HL-60/S4 (cell line): ENCODE results near the gene PDE4B.
"Not testable (repeated sequence)": the region's sequence is repeated elsewhere in the genome, so short reads cannot be mapped to it uniquely, and the experiment has no call there.

ENCODE experiments used
- in situ Hi-C: fragments of 300-500 bp; cut with MboI; formaldehyde crosslinking; loops from 2 replicates; pipeline ENCODE4 v1.14.3; 2022; ENCODE audit warnings: low sequenced_read_pairs

PDE4B gene

DNA sequence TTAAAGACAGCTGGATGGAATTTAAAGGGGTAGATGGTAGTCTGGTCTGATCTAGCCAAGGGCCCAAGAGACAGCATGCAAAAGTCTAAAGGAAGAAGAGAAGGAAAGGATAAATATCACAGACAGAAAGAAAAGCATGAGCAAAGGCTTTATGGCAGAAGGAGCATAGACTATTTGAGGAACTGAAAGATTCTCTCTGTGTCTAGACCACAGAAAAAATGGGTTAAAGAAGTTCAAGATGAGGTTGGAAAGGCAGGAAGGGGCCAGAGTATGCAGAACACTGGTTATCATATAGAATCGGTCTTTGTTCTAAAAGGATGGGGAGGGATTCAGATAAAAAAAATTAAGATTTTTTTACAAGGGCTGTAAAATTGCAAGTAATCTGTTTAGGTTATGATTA is 604.5 kb downstream of the PDE4B start:
- in situ Hi-C loops: no loop called here

- in situ Hi-C loops: no loop called here
Measured at GRCh38 chr1:66399888-66400529, 607.3 kb downstream of the PDE4B start.

- in situ Hi-C loops: no loop called here
Measured at GRCh38 chr1:66400660-66401059, 608.0 kb downstream of the PDE4B start.

GRCh38 chr1:66401244-66401643 is 608.5 kb downstream of the PDE4B start:
- in situ Hi-C loops: no loop called here

DNA sequence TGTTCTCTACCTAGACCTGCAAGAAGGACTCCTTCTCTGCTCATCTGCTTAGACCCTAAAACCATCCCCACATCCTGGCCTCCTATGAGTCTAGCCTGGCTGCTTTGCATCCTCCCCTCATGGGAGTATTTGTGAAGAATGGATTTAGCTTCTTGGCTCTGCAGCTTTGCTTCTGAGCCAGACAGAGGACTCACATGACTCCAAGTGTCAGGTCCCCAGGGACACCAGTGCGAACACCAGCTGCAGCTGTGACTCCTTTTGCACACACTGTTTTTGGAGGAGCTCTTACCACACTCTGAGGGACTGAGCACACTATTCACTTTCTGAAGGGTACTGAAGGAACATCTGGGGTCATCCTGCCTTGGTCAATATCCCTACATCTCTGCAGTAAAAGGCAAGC is 609.5 kb downstream of the PDE4B start:
- in situ Hi-C loops: no loop called here

DNA sequence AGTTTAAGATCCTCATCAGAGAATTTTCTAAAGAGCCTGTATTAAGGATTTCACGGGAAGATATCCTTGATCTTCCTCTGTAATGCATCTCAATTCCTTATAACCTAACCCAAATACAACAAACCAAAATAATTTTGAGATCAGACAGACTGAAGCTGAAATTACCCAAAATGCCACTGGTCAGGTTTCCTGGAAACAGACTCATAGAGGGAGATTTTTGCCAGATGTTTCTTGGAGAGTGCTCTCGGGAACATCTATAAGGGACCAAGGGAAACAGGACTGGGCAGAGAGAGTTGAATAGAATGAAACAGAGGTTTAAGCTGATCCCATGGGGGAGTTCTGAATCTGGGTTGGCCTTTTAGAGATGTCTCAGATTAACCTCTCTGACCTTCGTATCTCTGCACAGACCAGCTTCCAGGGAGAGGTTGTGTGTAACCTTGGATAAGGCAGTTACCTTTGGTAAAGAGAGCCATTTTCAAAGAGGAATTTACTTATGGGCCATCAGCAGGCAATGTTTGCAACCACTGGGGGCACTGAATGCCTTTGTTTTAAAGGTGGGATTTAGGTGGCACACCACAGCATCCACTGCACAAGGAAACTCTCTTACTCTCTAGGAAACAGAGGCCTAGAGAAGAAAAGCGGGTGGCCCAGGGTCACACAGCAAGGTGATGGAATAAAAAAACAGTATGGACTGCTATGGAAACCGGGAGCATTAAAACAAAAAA is 610.5 kb downstream of the PDE4B start:
- in situ Hi-C loops: no loop called here

- in situ Hi-C loops: no loop called here
Measured at GRCh38 chr1:66405061-66405460, 612.4 kb downstream of the PDE4B start.

DNA sequence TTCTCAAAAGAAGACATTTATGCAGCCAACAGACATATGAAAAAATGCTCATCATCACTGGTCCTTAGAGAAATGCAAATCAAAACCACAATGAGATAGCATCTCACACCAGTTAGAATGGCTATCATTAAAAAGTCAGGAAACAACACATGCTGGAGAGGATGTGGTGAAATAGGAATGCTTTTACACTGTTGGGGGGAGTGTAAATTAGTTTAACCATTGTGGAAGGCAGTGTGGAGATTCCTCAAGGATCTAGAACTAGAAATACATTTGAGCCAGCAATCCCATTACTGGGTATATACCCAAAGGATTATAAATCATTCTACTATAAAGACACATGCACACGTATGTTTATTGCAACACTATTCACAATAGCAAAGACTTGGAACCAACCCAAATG is 618.8 kb downstream of the PDE4B start:
- in situ Hi-C loops: not testable (repeated sequence)

- in situ Hi-C loops: no loop called here
Measured at GRCh38 chr1:66412704-66413103, 620.0 kb downstream of the PDE4B start.

GRCh38 chr1:66413136-66413837 is 620.6 kb downstream of the PDE4B start:
- in situ Hi-C loops: no loop called here

DNA sequence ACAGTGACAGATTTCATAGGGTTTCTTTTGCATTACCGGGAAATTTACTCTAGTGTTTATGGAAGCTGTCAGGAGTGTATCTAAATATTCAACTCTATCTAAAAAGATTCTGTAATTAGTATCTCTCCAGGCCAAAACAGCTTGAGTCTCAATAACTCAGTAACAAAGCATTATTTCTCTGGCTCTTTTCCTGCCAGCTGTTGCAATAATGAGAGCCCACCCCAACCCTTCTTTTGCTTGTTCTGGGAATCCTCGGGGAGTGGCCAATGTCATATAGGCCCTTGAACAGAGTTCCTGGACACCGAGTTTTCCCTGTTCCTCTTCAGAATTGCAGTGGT is 621.1 kb downstream of the PDE4B start:
- in situ Hi-C loops: no loop called here

GRCh38 chr1:66415281-66415680 is 622.6 kb downstream of the PDE4B start:
- in situ Hi-C loops: no loop called here

DNA sequence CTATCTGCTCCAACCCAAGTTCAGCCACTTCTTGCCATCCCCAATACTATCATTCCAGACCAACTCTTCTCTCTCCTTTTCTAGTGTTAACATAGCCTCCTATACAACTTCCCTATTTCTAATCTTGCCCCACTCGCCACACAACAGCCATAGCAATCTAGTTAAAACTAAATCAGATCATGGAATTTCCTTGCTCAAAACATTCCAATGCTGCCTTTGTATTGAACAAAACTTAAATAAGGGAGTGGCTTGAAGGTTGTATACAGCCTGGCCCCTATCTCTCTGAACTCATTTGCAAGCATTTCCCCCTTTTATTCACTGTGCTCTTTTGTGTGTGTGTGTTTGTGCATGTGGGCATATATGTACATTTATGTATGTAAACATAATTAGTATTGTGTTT is 623.2 kb downstream of the PDE4B start:
- in situ Hi-C loops: no loop called here

- in situ Hi-C loops: no loop called here
Measured at GRCh38 chr1:66416295-66416694, 623.6 kb downstream of the PDE4B start.

DNA sequence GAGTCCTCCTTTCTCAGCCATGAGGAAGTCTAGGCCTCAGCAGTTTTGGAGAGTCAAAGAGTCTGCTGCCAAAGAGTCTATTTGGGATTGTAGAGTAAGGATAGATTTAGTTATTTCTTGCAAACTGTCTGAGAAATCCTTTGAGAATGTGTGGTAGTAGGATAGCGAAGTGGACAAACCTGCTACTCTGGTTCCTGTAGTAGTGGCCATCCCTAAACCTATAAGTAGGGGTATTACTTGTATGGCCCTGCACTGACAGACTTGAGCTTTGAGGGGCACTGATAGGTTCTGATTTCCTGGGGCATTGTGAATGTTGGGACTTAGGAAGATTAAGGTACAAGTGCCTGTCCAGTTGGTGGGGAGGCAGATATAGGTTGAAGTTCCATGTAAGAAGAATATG is 625.3 kb downstream of the PDE4B start:
- in situ Hi-C loops: no loop called here

DNA sequence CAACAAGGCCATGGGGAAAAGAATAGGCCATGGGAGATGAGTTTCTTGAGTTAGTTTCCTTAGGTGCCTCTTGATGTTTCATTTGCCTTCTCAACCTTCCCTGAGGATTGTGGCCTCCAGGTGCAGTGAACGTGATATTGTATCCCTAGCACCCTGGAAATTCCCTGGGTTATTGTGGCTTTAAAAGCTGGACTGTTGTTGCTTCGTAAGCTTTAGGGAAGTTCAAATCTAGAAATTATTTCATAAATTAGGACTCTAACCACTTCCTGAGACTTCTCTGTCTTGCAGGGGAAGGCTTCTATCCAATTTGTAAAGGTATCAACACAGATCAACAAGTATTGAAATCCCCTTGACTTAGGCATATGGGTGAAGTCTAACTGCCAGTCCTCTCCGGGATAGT is 627.5 kb downstream of the PDE4B start:
- in situ Hi-C loops: not testable (repeated sequence)

DNA sequence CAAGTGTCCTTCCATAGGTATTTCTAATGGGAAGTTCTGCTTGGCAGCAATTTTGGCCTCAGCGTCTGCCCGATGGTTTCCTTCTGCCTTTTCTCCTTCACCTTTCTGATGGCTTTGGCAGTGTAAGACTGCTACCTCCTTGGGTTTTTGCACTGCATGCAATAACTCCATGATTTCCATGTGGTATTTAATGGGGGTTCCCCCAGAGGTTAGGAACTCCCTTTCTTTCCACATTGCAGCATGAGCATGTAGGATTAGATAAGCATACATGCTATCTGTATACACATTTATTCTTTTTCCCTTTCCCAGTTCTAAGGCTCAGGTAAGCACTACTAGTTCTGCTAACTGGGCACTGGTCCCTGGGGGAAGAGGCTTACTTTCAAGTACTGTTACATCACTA is 628.2 kb downstream of the PDE4B start:
- in situ Hi-C loops: not testable (repeated sequence)

DNA sequence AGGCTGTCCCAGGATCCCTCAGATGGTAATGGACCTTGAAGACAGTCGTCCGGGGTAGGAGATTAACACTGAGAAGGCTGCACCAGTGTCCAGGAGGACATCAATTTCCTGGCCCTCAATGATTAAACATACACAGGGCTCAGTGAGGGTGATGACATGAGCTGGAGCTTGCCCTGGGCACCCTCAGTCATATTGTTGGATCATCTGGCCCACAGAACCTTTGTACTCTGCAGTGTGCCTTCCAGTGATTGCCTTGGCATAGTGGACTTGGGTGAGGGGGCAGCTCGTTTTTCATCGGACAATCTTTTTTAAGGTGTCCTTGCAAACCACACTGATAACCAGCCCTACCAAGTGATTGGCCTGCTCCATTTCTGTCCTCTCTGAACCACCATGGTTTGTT is 630.1 kb downstream of the PDE4B start:
- in situ Hi-C loops: no loop called here
